Neural cell (in vitro differentiated cells): ENCODE results near the gene FOXP4.

Experiments
- CTCF ChIP-seq: fragments of 450-650 bp; IDR thresholded peaks from 2 replicates; pipeline ENCODE4 v1.5.1; 2014; ENCODE audit warnings: antibody characterized with exemption, mild to moderate bottlenecking, moderate library complexity; ENCODE audit not compliant: poor library complexity, severe bottlenecking
- EP300 ChIP-seq: fragments of 450-650 bp; conservative IDR thresholded peaks from 2 replicates; pipeline ENCODE4 v1.6.1; 2014; ENCODE audit warnings: antibody characterized with exemption, mild to moderate bottlenecking, moderate library complexity; ENCODE audit not compliant: poor library complexity, severe bottlenecking
- POLR2AphosphoS5 ChIP-seq: IDR thresholded peaks from 2 replicates; pipeline ENCODE4 v1.6.1; 2012
- RAD21 ChIP-seq: fragments of 450-650 bp; conservative IDR thresholded peaks from 2 replicates; pipeline ENCODE4 v1.6.1; 2014; ENCODE audit warnings: antibody characterized with exemption, mild to moderate bottlenecking, moderate library complexity
- REST ChIP-seq: IDR thresholded peaks from 2 replicates; pipeline ENCODE4 v1.6.1; 2012; ENCODE audit warnings: borderline replicate concordance
- SMC3 ChIP-seq: fragments of 450-650 bp; conservative IDR thresholded peaks from 2 replicates; pipeline ENCODE4 v1.6.1; 2014; ENCODE audit warnings: antibody characterized with exemption, mild to moderate bottlenecking, moderate library complexity; ENCODE audit not compliant: poor library complexity

GRCh38 chr6:41599015-41599851, 53.1 kb downstream of the FOXP4 start:
- TF ChIP-seq REST (no peak), POLR2AphosphoS5 (no peak), SMC3 (no peak), CTCF (no peak), EP300 (no peak), RAD21 (no peak)
